Measurements from ENCODE around the gene BOLA2B. TPM values are rescaled to one million over a fixed set of nuclear protein-coding genes. Genes with fewer than 3 reads are reported as not detected.

The BOLA2B gene
- total RNA-seq, 1 donor from 2014 or later, result 235 TPM

GRCh38 chr16:30157214-30157613 lies 36.3 kb downstream of the BOLA2B start:
- no peaks in the 10 kb centered on the region for H3K36me3 ChIP-seq (ENCODE audit: control insufficient read depth, insufficient read depth, low read length)
- H3K4me3 ChIP-seq (ENCODE audit: low read depth, low read length), result no peak overlapping the region
- TF ChIP-seq, protein P1, sequence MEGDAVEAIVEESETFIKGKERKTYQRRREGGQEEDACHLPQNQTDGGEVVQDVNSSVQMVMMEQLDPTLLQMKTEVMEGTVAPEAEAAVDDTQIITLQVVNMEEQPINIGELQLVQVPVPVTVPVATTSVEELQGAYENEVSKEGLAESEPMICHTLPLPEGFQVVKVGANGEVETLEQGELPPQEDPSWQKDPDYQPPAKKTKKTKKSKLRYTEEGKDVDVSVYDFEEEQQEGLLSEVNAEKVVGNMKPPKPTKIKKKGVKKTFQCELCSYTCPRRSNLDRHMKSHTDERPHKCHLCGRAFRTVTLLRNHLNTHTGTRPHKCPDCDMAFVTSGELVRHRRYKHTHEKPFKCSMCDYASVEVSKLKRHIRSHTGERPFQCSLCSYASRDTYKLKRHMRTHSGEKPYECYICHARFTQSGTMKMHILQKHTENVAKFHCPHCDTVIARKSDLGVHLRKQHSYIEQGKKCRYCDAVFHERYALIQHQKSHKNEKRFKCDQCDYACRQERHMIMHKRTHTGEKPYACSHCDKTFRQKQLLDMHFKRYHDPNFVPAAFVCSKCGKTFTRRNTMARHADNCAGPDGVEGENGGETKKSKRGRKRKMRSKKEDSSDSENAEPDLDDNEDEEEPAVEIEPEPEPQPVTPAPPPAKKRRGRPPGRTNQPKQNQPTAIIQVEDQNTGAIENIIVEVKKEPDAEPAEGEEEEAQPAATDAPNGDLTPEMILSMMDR (IDR thresholded peaks at IDR 0.05; ENCODE audit: insufficient read depth, low read length, severe bottlenecking), result no peak
- H3K27me3 ChIP-seq (ENCODE audit: control insufficient read depth, insufficient read depth, low read length), result no peaks in the 10 kb centered on the region
- no peak for DNase-seq (ENCODE audit: low read depth)
- no peak for FAIRE-seq

- DNase-seq (ENCODE audit: low read depth) (no peak), FAIRE-seq (no peak)
- no peak overlapping the region for H3K4me3 ChIP-seq (ENCODE audit: low read depth, low read length)
- H3K36me3 ChIP-seq (ENCODE audit: control insufficient read depth, insufficient read depth, low read length), result no peaks in the 10 kb centered on the region
- TF ChIP-seq, protein P1 (IDR thresholded peaks at IDR 0.05; ENCODE audit: insufficient read depth, low read length, severe bottlenecking), result no peak
- no peaks in the 10 kb centered on the region for H3K27me3 ChIP-seq (ENCODE audit: control insufficient read depth, insufficient read depth, low read length)
Measured at GRCh38 chr16:30155188-30155587, 38.3 kb downstream of the BOLA2B start.

GRCh38 chr16:30152517-30152916 lies 40.9 kb downstream of the BOLA2B start:
- no peaks in the 10 kb centered on the region for H3K36me3 ChIP-seq (ENCODE audit: control insufficient read depth, insufficient read depth, low read length)
- no peak overlapping the region for H3K4me3 ChIP-seq (ENCODE audit: low read depth, low read length)
- TF ChIP-seq, protein P1 (IDR thresholded peaks at IDR 0.05; ENCODE audit: insufficient read depth, low read length, severe bottlenecking), result no peak
- DNase-seq (ENCODE audit: low read depth) (no peak), FAIRE-seq (no peak)
- H3K27me3 ChIP-seq (ENCODE audit: control insufficient read depth, insufficient read depth, low read length), result no peaks in the 10 kb centered on the region

- Histone ChIP-seq H3K4me3 (ENCODE audit: low read depth, low read length) (no peak overlapping the region), H3K36me3 (ENCODE audit: control insufficient read depth, insufficient read depth, low read length) (no peaks in the 10 kb centered on the region), H3K27me3 (ENCODE audit: control insufficient read depth, insufficient read depth, low read length) (no peaks in the 10 kb centered on the region)
- FAIRE-seq (no peak), DNase-seq (ENCODE audit: low read depth) (no peak)
- TF ChIP-seq, protein P1 (IDR thresholded peaks at IDR 0.05; ENCODE audit: insufficient read depth, low read length, severe bottlenecking), result no peak
Measured at GRCh38 chr16:30151091-30151490, 42.4 kb downstream of the BOLA2B start.

DNA sequence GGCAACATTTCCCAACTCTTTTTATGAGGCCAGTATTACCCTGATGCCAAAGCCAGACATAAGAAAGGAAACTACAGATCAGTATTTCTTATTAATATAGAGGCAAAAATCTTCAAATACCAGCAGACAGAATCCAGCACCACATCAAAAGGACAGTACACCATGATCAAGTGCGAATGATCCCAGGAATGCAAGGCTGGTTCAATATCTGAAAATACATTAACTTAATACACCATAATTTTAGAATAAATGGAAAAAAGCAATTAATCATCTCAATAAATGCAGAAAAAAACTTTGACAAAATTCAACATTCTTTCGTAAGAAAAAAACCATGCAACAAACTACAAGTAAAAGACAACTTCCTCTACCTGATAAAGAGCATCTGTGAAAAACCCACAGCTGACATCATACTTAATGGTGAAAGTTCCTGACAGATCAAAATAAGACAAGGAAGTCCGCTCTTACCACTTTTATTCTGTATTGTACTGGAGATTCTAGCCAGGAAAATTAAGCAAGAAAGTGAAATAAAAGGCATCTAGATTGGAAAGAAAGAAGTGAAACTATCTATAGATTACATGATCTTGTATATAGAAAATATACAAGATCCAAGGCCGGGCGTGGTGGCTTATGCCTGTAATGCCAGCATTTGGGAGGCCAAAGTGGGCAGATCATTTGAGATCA lies 44.1 kb downstream of the BOLA2B start:
- DNase-seq (ENCODE audit: low read depth) (no peak), FAIRE-seq (no peak)
- Histone ChIP-seq H3K27me3 (ENCODE audit: control insufficient read depth, insufficient read depth, low read length) (no peaks in the 10 kb centered on the region), H3K4me3 (ENCODE audit: low read depth, low read length) (no peak overlapping the region), H3K36me3 (ENCODE audit: control insufficient read depth, insufficient read depth, low read length) (no peaks in the 10 kb centered on the region)
- TF ChIP-seq, protein P1 (IDR thresholded peaks at IDR 0.05; ENCODE audit: insufficient read depth, low read length, severe bottlenecking), result no peak
